NCI-H2171 (cell line): ENCODE measurements around the gene UCP3.

Experiments used
- DNase-seq: peaks from one replicate; lab custom pipeline; 2025; lab: John Stamatoyannopoulos, UW

Gene UCP3

DNA sequence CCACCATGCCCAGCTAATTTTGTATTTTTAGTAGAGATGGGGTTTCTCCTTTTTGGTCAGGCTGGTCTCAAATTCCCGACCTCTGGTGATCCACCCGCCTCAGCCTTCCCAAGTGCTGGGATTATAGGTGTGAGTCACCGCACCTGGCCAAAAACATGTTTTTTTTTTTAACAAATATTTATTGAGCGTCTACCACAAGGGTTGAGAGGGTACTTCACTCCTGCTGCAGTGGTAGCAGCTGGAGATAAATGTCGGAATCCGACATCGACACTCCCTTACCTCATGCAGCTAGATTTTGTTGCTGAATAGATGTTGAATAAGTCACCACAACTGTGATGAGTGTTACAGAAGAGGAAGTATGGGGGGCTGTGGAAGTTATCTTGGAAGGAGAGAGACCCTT is 57.1 kb downstream of the UCP3 start:
- no peak for DNase-seq

DNA sequence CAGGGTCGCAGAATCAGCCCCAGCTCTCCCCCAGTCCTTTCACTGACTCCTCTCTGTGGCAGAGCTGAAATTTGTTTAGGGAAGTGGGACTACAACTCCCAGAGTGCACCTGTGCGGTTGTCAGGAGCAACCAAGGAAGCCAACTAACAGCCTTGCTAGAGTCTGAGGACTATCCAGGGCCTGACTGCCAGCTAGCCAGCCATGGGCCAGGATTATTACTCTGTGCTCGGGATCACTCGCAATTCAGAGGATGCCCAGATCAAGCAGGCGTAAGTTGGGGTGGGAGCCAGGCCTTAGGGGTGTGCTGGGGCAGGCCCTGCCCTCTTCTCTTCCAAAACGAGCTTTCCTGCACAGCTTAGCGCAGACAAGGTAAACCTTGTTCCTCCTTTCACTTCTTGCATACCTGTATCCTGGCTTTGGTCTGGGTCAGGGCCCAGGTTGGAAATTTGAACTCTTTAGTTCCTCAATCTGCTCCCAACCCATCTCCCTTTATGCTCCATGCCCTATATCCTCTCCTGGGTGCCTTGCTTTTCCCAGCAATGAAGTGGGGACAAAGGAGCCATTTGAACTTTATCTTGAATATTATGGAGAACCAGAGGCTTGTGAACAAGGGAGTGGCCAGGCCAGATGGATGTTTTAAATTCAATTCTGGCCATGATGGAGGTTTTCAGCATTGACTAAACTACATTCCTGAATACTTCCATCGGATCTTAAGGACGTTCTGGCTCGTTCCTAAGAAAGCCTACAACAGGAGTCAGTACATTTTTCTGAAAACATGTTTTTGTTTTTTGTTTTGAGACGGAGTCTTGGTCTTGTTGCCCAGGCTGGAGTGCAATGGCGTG is 57.8 kb downstream of the UCP3 start, which contains the start of gene DNAJB13:
TSS of gene DNAJB13 (plus strand) at position 158 of the 842 bp plus-strand sequence. CDS start at position 202, 44 bp downstream.
- DNase-seq = no peak
